ENCODE data around the gene COL4A2. TPM values are rescaled to one million over a fixed set of nuclear protein-coding genes. Genes with fewer than 3 reads are reported as not detected.

COL4A2 gene
- total RNA-seq, 1 donor, result 0.21 TPM

GRCh38 chr13:110463871-110464510, 156.9 kb downstream of the COL4A2 start:
- H3K9me3 ChIP-seq (ENCODE audit: low read depth, low read length), result no peaks in the 10 kb centered on the region
- no peak overlapping the region for H3K4me3 ChIP-seq (ENCODE audit: low read length)
- H3K4me1 ChIP-seq (ENCODE audit: insufficient read depth, low read length), result peaks cover 13% of the 10 kb centered on the region
- H3K27me3 ChIP-seq (ENCODE audit: insufficient read depth, low read length), result no peaks in the 10 kb centered on the region

DNA sequence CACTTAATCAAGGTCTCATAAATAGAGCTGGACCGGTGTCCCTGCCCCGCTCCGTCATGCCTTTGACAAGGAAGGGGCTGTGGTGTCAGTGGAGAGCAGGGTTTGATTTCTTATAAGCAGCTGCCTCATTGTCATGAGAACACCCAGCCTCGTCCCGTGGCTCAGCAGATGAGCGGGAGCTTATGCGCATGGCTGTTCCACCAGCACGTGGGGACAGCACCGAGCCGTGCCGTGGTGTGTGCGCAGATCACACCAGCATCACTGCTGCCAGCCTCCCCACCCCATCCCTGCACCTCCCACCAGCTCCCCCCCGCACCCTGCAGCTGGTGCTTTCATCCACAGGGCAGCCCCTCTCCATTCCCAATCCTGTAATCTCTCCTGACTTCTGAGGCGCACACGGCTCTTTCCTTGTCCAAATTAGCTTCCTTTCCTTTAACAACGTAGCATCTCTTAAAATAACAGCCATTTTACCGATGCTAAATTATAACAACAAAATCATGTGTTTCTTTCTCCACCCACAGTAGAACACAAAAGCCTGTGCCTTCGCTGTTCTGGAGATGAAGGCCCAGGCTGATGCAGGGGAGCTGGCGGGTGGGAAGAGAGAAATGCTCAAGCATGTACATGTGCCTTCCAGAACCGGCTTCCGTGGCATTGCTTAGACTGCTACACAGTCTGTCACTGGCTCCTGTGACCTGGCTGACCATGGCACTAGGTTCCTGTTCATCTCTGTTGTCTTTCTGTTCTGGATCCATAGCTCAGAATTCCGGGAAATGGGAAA, 157.7 kb downstream of the COL4A2 start:
- Histone ChIP-seq H3K4me3 (ENCODE audit: low read length) (no peak overlapping the region), H3K9me3 (ENCODE audit: low read depth, low read length) (no peaks in the 10 kb centered on the region), H3K27me3 (ENCODE audit: insufficient read depth, low read length) (no peaks in the 10 kb centered on the region), H3K4me1 (ENCODE audit: insufficient read depth, low read length) (peaks cover 13% of the 10 kb centered on the region)

- Histone ChIP-seq H3K4me3 (ENCODE audit: low read length) (no peak overlapping the region), H3K4me1 (ENCODE audit: insufficient read depth, low read length) (peaks cover 19% of the 10 kb centered on the region), H3K9me3 (ENCODE audit: low read depth, low read length) (no peaks in the 10 kb centered on the region), H3K27me3 (ENCODE audit: insufficient read depth, low read length) (no peaks in the 10 kb centered on the region)
Observed at GRCh38 chr13:110465696-110466095, 158.6 kb downstream of the COL4A2 start.

GRCh38 chr13:110466266-110466915, 159.3 kb downstream of the COL4A2 start:
- no peaks in the 10 kb centered on the region for H3K27me3 ChIP-seq (ENCODE audit: insufficient read depth, low read length)
- no peak overlapping the region for H3K4me3 ChIP-seq (ENCODE audit: low read length)
- peaks cover 26% of the 10 kb centered on the region for H3K4me1 ChIP-seq (ENCODE audit: insufficient read depth, low read length)
- no peaks in the 10 kb centered on the region for H3K9me3 ChIP-seq (ENCODE audit: low read depth, low read length)

DNA sequence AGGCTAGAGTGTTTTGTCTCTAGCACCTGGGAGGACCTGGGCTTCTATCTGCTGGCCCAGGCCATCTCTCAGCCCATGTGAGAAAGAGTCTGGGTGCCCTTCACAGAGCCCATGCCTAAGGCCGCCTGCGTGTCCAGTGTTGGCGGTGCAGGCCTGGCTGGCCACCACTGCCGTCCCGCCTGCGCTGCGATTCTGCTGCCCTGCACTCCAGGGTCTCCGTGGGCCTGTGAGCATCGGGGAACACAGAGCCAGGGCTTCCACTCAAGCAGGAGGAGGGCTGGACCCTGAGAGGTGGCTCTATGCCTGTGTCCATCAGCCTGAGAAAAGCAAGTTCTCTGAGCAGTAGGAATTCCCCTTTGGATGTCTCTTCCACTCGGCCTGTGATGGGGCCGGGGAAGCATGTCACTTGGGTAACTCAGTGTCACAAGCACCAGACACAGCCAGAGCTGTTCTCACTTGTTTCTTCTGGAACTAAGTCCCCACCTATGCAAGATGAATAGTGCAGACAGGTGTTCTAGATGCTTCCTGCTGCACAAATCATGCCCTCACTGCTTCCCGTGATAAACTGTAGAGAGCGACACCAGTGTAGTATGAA, 160.5 kb downstream of the COL4A2 start:
- Histone ChIP-seq H3K4me1 (ENCODE audit: insufficient read depth, low read length) (peaks cover 36% of the 10 kb centered on the region), H3K27me3 (ENCODE audit: insufficient read depth, low read length) (no peaks in the 10 kb centered on the region), H3K9me3 (ENCODE audit: low read depth, low read length) (no peaks in the 10 kb centered on the region), H3K4me3 (ENCODE audit: low read length) (no peak overlapping the region)

DNA sequence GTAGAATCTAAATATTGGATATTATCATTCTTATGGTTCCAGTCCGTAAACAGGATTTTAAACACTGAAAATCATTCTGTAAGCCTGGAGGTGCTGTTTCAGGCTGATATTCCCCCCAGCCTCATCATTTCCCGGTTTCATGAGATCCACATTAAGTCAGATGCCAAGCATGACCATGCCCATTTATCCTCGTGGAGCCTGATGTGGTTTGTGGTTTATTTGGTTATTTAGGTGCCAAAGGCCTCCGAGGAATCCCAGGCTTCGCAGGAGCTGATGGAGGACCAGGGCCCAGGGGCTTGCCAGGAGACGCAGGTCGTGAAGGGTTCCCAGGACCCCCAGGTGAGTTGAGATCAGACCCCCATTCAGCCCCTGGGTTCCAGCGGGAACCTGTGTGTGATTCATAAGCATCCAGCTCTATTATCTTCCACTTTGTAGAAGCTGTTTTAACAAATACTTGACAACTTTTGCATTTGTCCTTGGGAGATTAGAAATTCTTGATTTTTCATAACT, 162.0 kb downstream of the COL4A2 start:
- no peak overlapping the region for H3K4me3 ChIP-seq (ENCODE audit: low read length)
- H3K4me1 ChIP-seq (ENCODE audit: insufficient read depth, low read length), result peaks cover 30% of the 10 kb centered on the region
- H3K9me3 ChIP-seq (ENCODE audit: low read depth, low read length), result no peaks in the 10 kb centered on the region
- H3K27me3 ChIP-seq (ENCODE audit: insufficient read depth, low read length), result no peaks in the 10 kb centered on the region

DNA sequence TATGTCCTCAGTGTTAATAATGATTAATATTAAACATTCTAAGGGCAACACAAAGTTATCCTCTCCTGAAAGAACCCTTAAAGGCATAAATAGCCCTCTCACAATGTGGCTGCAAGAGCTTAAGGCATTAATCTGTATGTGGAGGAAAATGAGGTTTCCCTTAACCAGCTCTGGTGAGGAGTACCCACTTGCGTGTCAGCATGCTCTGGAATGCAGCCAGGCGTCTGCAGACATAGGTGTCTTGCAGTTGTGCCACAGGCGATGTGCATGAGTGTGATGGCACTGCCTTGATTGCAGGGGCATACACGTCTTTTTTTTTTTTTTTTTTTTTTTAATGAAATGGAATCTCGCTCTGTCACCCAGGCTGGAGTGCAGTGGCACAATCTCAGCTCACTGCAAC, 162.5 kb downstream of the COL4A2 start:
- Histone ChIP-seq H3K27me3 (ENCODE audit: insufficient read depth, low read length) (no peaks in the 10 kb centered on the region), H3K4me3 (ENCODE audit: low read length) (no peak overlapping the region), H3K4me1 (ENCODE audit: insufficient read depth, low read length) (peaks cover 24% of the 10 kb centered on the region), H3K9me3 (ENCODE audit: low read depth, low read length) (no peaks in the 10 kb centered on the region)

- Histone ChIP-seq H3K27me3 (ENCODE audit: insufficient read depth, low read length) (no peaks in the 10 kb centered on the region), H3K4me3 (ENCODE audit: low read length) (no peak overlapping the region), H3K9me3 (ENCODE audit: low read depth, low read length) (no peaks in the 10 kb centered on the region), H3K4me1 (ENCODE audit: insufficient read depth, low read length) (peaks cover 24% of the 10 kb centered on the region)
Observed at GRCh38 chr13:110470272-110471009, 163.4 kb downstream of the COL4A2 start.

- H3K4me1 ChIP-seq (ENCODE audit: insufficient read depth, low read length), result peaks cover 24% of the 10 kb centered on the region
- H3K4me3 ChIP-seq (ENCODE audit: low read length), result no peak overlapping the region
- H3K9me3 ChIP-seq (ENCODE audit: low read depth, low read length), result no peaks in the 10 kb centered on the region
- H3K27me3 ChIP-seq (ENCODE audit: insufficient read depth, low read length), result no peaks in the 10 kb centered on the region
Observed at GRCh38 chr13:110471156-110471832, 164.2 kb downstream of the COL4A2 start.

- H3K9me3 ChIP-seq (ENCODE audit: low read depth, low read length), result no peaks in the 10 kb centered on the region
- no peak overlapping the region for H3K4me3 ChIP-seq (ENCODE audit: low read length)
- peaks cover 24% of the 10 kb centered on the region for H3K4me1 ChIP-seq (ENCODE audit: insufficient read depth, low read length)
- H3K27me3 ChIP-seq (ENCODE audit: insufficient read depth, low read length), result no peaks in the 10 kb centered on the region
Observed at GRCh38 chr13:110471833-110472162, 164.7 kb downstream of the COL4A2 start.

- no peaks in the 10 kb centered on the region for H3K27me3 ChIP-seq (ENCODE audit: insufficient read depth, low read length)
- H3K9me3 ChIP-seq (ENCODE audit: low read depth, low read length), result no peaks in the 10 kb centered on the region
- H3K4me3 ChIP-seq (ENCODE audit: low read length), result no peak overlapping the region
- H3K4me1 ChIP-seq (ENCODE audit: insufficient read depth, low read length), result peaks cover 24% of the 10 kb centered on the region
Observed at GRCh38 chr13:110472904-110473563, 165.9 kb downstream of the COL4A2 start.

GRCh38 chr13:110474713-110475112, 167.6 kb downstream of the COL4A2 start:
- H3K27me3 ChIP-seq (ENCODE audit: insufficient read depth, low read length), result no peaks in the 10 kb centered on the region
- H3K4me3 ChIP-seq (ENCODE audit: low read length), result no peak overlapping the region
- H3K4me1 ChIP-seq (ENCODE audit: insufficient read depth, low read length), result peaks cover 24% of the 10 kb centered on the region
- H3K9me3 ChIP-seq (ENCODE audit: low read depth, low read length), result no peaks in the 10 kb centered on the region

DNA sequence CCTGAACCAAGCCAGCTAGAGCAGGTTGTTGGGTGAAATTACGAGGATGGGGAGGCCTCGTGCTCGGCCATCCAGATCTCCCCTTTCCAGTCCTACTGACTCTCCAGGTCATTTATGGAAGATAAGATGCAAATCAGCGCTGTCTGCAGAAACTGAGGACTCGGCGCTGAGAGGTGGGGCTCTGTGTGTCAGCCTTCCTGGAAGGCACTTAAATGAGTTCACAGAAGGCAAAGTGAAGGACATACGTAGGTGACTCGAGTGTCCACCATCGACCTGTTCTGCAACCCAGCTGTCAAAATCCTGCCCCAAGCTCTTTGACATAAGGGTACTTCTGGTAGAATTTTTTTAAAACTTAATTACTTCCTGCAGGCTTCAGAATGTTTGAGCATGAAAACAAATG, 168.0 kb downstream of the COL4A2 start:
- Histone ChIP-seq H3K9me3 (ENCODE audit: low read depth, low read length) (no peaks in the 10 kb centered on the region), H3K27me3 (ENCODE audit: insufficient read depth, low read length) (no peaks in the 10 kb centered on the region), H3K4me3 (ENCODE audit: low read length) (no peak overlapping the region), H3K4me1 (ENCODE audit: insufficient read depth, low read length) (peaks cover 23% of the 10 kb centered on the region)
